B cell (primary cell): ENCODE data around the gene TRIM29.

ENCODE experiments used
- CTCF ChIP-seq: fragments of 200-600 bp; IDR thresholded peaks from one replicate; pipeline ENCODE4 v1.8.0; 2022; ENCODE audit warnings: antibody characterized with exemption, mild to moderate bottlenecking
- EZH2 ChIP-seq: IDR thresholded peaks from 2 replicates; pipeline ENCODE4 v1.6.1; 2012; ENCODE audit warnings: borderline replicate concordance, low read depth, mild to moderate bottlenecking, moderate library complexity, low read length; ENCODE audit not compliant: insufficient read depth, poor library complexity, severe bottlenecking

GRCh38 chr11:120170741-120171261, 32.9 kb upstream of the TRIM29 start:
- no peak for TF ChIP-seq CTCF
- no peak for TF ChIP-seq EZH2
